Activated naive CD4-positive, alpha-beta T cell treated with anti-CD3 and anti-CD28 coated beads, Interleukin-2, amount 10 ng/mL, durations not matched to agents 7 days and 5 days (primary cell): ENCODE measurements around the gene RAB4B.
A peak's percentile ranks its signal among the peaks of the same experiment; 100 is the strongest.
"Not testable (repeated sequence)": the region's sequence is repeated elsewhere in the genome, so short reads cannot be mapped to it uniquely, and the experiment has no call there.

ENCODE experiments used
- CTCF ChIA-PET: fragments of 350-600 bp; sonication (Branson Sonifier 250); formaldehyde crosslinking; loops from one replicate; lab custom pipeline; 2021; ENCODE audit warnings: antibody characterized with exemption; lab: Charles Lee
- DNase-seq: peaks from one replicate; pipeline ENCODE4 v3.0.0-alpha.2; 2020
- H3K27ac Mint-ChIP-seq: one replicate; pipeline ENCODE4 v1.8.0; 2021; ENCODE audit warnings: mild to moderate bottlenecking, moderate library complexity, mixed read lengths
- H3K27me3 Mint-ChIP-seq: one replicate; pipeline ENCODE4 v1.8.0; 2021; ENCODE audit warnings: mild to moderate bottlenecking, mixed read lengths
- H3K36me3 Mint-ChIP-seq: one replicate; pipeline ENCODE4 v1.8.0; 2021; ENCODE audit warnings: mixed read lengths
- H3K4me1 Mint-ChIP-seq: one replicate; pipeline ENCODE4 v1.8.0; 2021; ENCODE audit warnings: mixed read lengths
- H3K4me3 Mint-ChIP-seq: one replicate; pipeline ENCODE4 v1.8.0; 2021; ENCODE audit warnings: mild to moderate bottlenecking, moderate library complexity, mixed read lengths
- H3K9me3 Mint-ChIP-seq: one replicate; pipeline ENCODE4 v1.8.0; 2021; ENCODE audit warnings: mixed read lengths

RAB4B gene

GRCh38 chr19:40778706-40779284 is 748 bp downstream of the RAB4B start:
- H3K4me1 Mint-ChIP-seq, result peaks cover 35% of the 10 kb centered on the region
- peaks cover 25% of the 10 kb centered on the region for H3K36me3 Mint-ChIP-seq
- no peak for DNase-seq
- CTCF ChIA-PET, result interaction anchor here (1.2 to 3.8 kb wide), 9 partner anchors 13 to 144 kb away, joined by 3 to 24 read pairs (median 6); partner anchors contain the start of genes ACTMAP and EGLN2
- H3K4me3 Mint-ChIP-seq, result peak overlapping the region; percentile 99
- H3K9me3 Mint-ChIP-seq, result no peaks in the 10 kb centered on the region
- peak overlapping the region; percentile 100 for H3K27ac Mint-ChIP-seq
- H3K27me3 Mint-ChIP-seq, result no peaks in the 10 kb centered on the region

GRCh38 chr19:40780582-40780981 is 2.5 kb downstream of the RAB4B start:
- Mint-ChIP-seq H3K36me3 (peaks cover 27% of the 10 kb centered on the region), H3K4me1 (peaks cover 36% of the 10 kb centered on the region), H3K4me3 (no peak overlapping the region), H3K9me3 (no peaks in the 10 kb centered on the region), H3K27ac (no peak overlapping the region), H3K27me3 (no peaks in the 10 kb centered on the region)
- CTCF ChIA-PET, result interaction anchor here (3.0 kb wide), 1 partner anchor 17 kb away, joined by 24 read pairs; the partner anchor contains the start of gene EGLN2
- no peak for DNase-seq

- H3K4me1 Mint-ChIP-seq, result peaks cover 36% of the 10 kb centered on the region
- no peak for DNase-seq
- CTCF ChIA-PET, result no interaction called here
- H3K9me3 Mint-ChIP-seq, result no peaks in the 10 kb centered on the region
- H3K4me3 Mint-ChIP-seq, result no peak overlapping the region
- H3K27me3 Mint-ChIP-seq, result no peaks in the 10 kb centered on the region
- peaks cover 27% of the 10 kb centered on the region for H3K36me3 Mint-ChIP-seq
- H3K27ac Mint-ChIP-seq, result no peak overlapping the region
Observed at GRCh38 chr19:40781140-40781539, 3.1 kb downstream of the RAB4B start.

GRCh38 chr19:40783711-40784110 is 5.7 kb downstream of the RAB4B start:
- CTCF ChIA-PET, result interaction anchor here (0.8 kb wide), 1 partner anchor 169 kb away, joined by 4 read pairs; no protein-coding TSS in a partner anchor

GRCh38 chr19:40784146-40784545 is 6.1 kb downstream of the RAB4B start:
- not testable (repeated sequence) for H3K4me3 Mint-ChIP-seq, H3K27ac Mint-ChIP-seq
- CTCF ChIA-PET, result interaction anchor here (0.8 kb wide), 1 partner anchor 170 kb away, joined by 4 read pairs; no protein-coding TSS in a partner anchor

More at GRCh38 chr19:40783711-40784110, 5.7 kb downstream of the RAB4B start:
- H3K4me1 Mint-ChIP-seq, result peaks cover 20% of the 10 kb centered on the region
- no peaks in the 10 kb centered on the region for H3K27me3 Mint-ChIP-seq
- DNase-seq, result no peak
- no peaks in the 10 kb centered on the region for H3K9me3 Mint-ChIP-seq
- no peak overlapping the region for H3K4me3 Mint-ChIP-seq
- H3K27ac Mint-ChIP-seq, result no peak overlapping the region
- H3K36me3 Mint-ChIP-seq, result peaks cover 30% of the 10 kb centered on the region

GRCh38 chr19:40785526-40785925 is 7.5 kb downstream of the RAB4B start:
- DNase-seq, result no peak
- Mint-ChIP-seq H3K27ac (no peak overlapping the region), H3K9me3 (no peaks in the 10 kb centered on the region), H3K4me1 (peaks cover 5% of the 10 kb centered on the region), H3K36me3 (peaks cover 32% of the 10 kb centered on the region), H3K4me3 (no peak overlapping the region), H3K27me3 (no peaks in the 10 kb centered on the region)
- CTCF ChIA-PET, result no interaction called here

More at GRCh38 chr19:40784146-40784545, 6.1 kb downstream of the RAB4B start:
- not testable (repeated sequence) for H3K27me3 Mint-ChIP-seq, DNase-seq, H3K9me3 Mint-ChIP-seq
- Mint-ChIP-seq H3K36me3 (peaks cover 29% of the 10 kb centered on the region), H3K4me1 (peaks cover 16% of the 10 kb centered on the region)

GRCh38 chr19:40786060-40787037 is 8.3 kb downstream of the RAB4B start:
- Mint-ChIP-seq H3K4me1 (peaks cover 4% of the 10 kb centered on the region), H3K9me3 (no peaks in the 10 kb centered on the region), H3K36me3 (peaks cover 32% of the 10 kb centered on the region), H3K27me3 (no peaks in the 10 kb centered on the region), H3K27ac (no peak overlapping the region), H3K4me3 (no peak overlapping the region)
- no peak for DNase-seq
- CTCF ChIA-PET, result interaction anchor here (0.9 kb wide), 1 partner anchor 12 kb away, joined by 4 read pairs; the partner anchor contains the start of gene EGLN2

- CTCF ChIA-PET, result no interaction called here
- peaks cover 10% of the 10 kb centered on the region for H3K4me1 Mint-ChIP-seq
- H3K9me3 Mint-ChIP-seq, result no peaks in the 10 kb centered on the region
- no peaks in the 10 kb centered on the region for H3K27me3 Mint-ChIP-seq
- no peak for DNase-seq
- no peak overlapping the region for H3K4me3 Mint-ChIP-seq
- no peak overlapping the region for H3K27ac Mint-ChIP-seq
- peaks cover 33% of the 10 kb centered on the region for H3K36me3 Mint-ChIP-seq
Observed at GRCh38 chr19:40791349-40791748, 13.3 kb downstream of the RAB4B start.

- Mint-ChIP-seq H3K4me1 (peaks cover 10% of the 10 kb centered on the region), H3K27me3 (no peaks in the 10 kb centered on the region), H3K36me3 (peaks cover 30% of the 10 kb centered on the region), H3K9me3 (no peaks in the 10 kb centered on the region), H3K27ac (no peak overlapping the region), H3K4me3 (no peak overlapping the region)
- CTCF ChIA-PET, result interaction anchor here (2.0 kb wide), 1 partner anchor 14 kb away, joined by 11 read pairs; the partner anchor contains the start of gene RAB4B
- no peak for DNase-seq
Observed at GRCh38 chr19:40791996-40792395, 13.9 kb downstream of the RAB4B start.

- Mint-ChIP-seq H3K4me1 (peaks cover 38% of the 10 kb centered on the region), H3K4me3 (peak overlapping the region; percentile 39), H3K36me3 (peaks cover 39% of the 10 kb centered on the region), H3K9me3 (no peaks in the 10 kb centered on the region), H3K27ac (peak overlapping the region; percentile 98), H3K27me3 (no peaks in the 10 kb centered on the region)
- CTCF ChIA-PET, result interaction anchor here (1.0 to 3.9 kb wide), 3 partner anchors 11 to 45 kb away, joined by 3 to 24 read pairs (median 5); partner anchors contain the start of gene RAB4B
- no peak for DNase-seq
Observed at GRCh38 chr19:40797166-40797962, 19.3 kb downstream of the RAB4B start.

- peak overlapping the region; percentile 84 for H3K4me3 Mint-ChIP-seq
- CTCF ChIA-PET, result interaction anchor here (0.8 to 3.9 kb wide), 7 partner anchors 8 to 194 kb away, joined by 3 to 24 read pairs (median 3); partner anchors contain the start of gene RAB4B
- H3K36me3 Mint-ChIP-seq, result peaks cover 42% of the 10 kb centered on the region
- peak overlapping the region; percentile 98 for H3K27ac Mint-ChIP-seq
- DNase-seq, result peak; percentile 81
- H3K27me3 Mint-ChIP-seq, result no peaks in the 10 kb centered on the region
- H3K9me3 Mint-ChIP-seq, result no peaks in the 10 kb centered on the region
- H3K4me1 Mint-ChIP-seq, result peaks cover 44% of the 10 kb centered on the region
Observed at GRCh38 chr19:40797963-40798682, 20.1 kb downstream of the RAB4B start.

- Mint-ChIP-seq H3K36me3 (peaks cover 43% of the 10 kb centered on the region), H3K4me1 (peaks cover 52% of the 10 kb centered on the region), H3K27me3 (no peaks in the 10 kb centered on the region), H3K27ac (peak within 1 kb of the TSS; percentile 98), H3K9me3 (no peaks in the 10 kb centered on the region), H3K4me3 (peak within 1 kb of the TSS; percentile 92)
- CTCF ChIA-PET, result interaction anchor here (0.8 to 3.9 kb wide), 8 partner anchors 8 to 195 kb away, joined by 3 to 24 read pairs (median 4); partner anchors contain the start of gene RAB4B
- peak; percentile 100 for DNase-seq
Observed at GRCh38 chr19:40798683-40799557, 20.9 kb downstream of the RAB4B start, which contains the start of gene EGLN2. EGLN2 (plus strand) TSS chr19:40799191; CDS start chr19:40800573, 1,382 bp downstream.
